Lower leg skin (tissue), 4 donors: ENCODE data around the gene CENPP. TPM values are rescaled to one million over a fixed set of nuclear protein-coding genes. Genes with fewer than 3 reads are reported as not detected.

Experiments
- DNase-seq, 2 donors: peaks; one replicate each; pipeline ENCODE4 v3.0.0-alpha.2; 2019; ENCODE audit warnings: low spot score in 2 of 2
- H3K4me3 ChIP-seq: fragments of 200-600 bp; sonication (generic); 2 replicates; pipeline ENCODE4 v1.5.1; 2017; ENCODE audit warnings: mild to moderate bottlenecking, low read depth; ENCODE audit not compliant: poor library complexity, severe bottlenecking
- CTCF ChIP-seq, 3 donors: fragments of 450-650 bp; IDR thresholded peaks; one replicate each; pipeline ENCODE4 v1.5.1; 2016; ENCODE audit warnings: antibody characterized with exemption in 3 of 3, mild to moderate bottlenecking in 3 of 3, moderate library complexity in 2 of 3
- POLR2A ChIP-seq, 2 donors: fragments of 450-650 bp; IDR thresholded peaks; one replicate each; pipeline ENCODE4 v1.6.1; 2016 to 2017; ENCODE audit warnings: antibody characterized with exemption in 2 of 2, mild to moderate bottlenecking in 1 of 2, moderate library complexity in 1 of 2
- WGBS, 2 donors: methylation state at CpG; one replicate each; pipeline ENCODE4 v1.1.5; 2018; 5-methylcytosine and 5-hydroxymethylcytosine counted together
- intact Hi-C: fragments of 100-400 bp; cut with DNase I; formaldehyde crosslinking; loops from one replicate; pipeline ENCODE4 v1.15.0; 2023; ENCODE audit warnings: low total_unique reads
- total RNA-seq, 4 donors: library from RNA; depleted of rRNA; stranded (reverse); fragments of >200 nt; gene quantifications; one replicate each; pipeline ENCODE4 v1.1.0, GENCODE V29; 2016

Gene CENPP
- total RNA-seq, 4 donors from 2014 or later, result 7.8 to 28.8 (median 12.2) TPM

GRCh38 chr9:92432972-92433548 is 107.3 kb downstream of the CENPP start:
- 65 to 75% methylated on average over 5 of the region's 5 CpGs for WGBS, 2 donors
- DNase-seq, result no peak
- TF ChIP-seq CTCF (IDR thresholded peaks at IDR 0.05), result no peak
- TF ChIP-seq POLR2A (IDR thresholded peaks at IDR 0.05), result no peak
- no peak overlapping the region for H3K4me3 ChIP-seq
- intact Hi-C loops, result no loop called here

- WGBS, 2 donors, result 85 to 92% methylated on average over 1 of the region's 1 CpG
- TF ChIP-seq CTCF (IDR thresholded peaks at IDR 0.05), result no peak
- TF ChIP-seq POLR2A (IDR thresholded peaks at IDR 0.05), result no peak
- no peak overlapping the region for H3K4me3 ChIP-seq
- intact Hi-C loops, result no loop called here
- DNase-seq, result no peak
Measured at GRCh38 chr9:92435263-92435662, 109.5 kb downstream of the CENPP start.

- TF ChIP-seq POLR2A (IDR thresholded peaks at IDR 0.05) (no peak), CTCF (IDR thresholded peaks at IDR 0.05) (no peak)
- intact Hi-C loops, result no loop called here
- 72 to 79% methylated on average over 5 of the region's 5 CpGs for WGBS, 2 donors
- H3K4me3 ChIP-seq, result no peak overlapping the region
- no peak for DNase-seq
Measured at GRCh38 chr9:92438900-92439526, 113.3 kb downstream of the CENPP start.

GRCh38 chr9:92439921-92440750 is 114.4 kb downstream of the CENPP start:
- DNase-seq, result no peak
- 85 to 87% methylated on average over 5 of the region's 5 CpGs for WGBS, 2 donors
- no peak overlapping the region for H3K4me3 ChIP-seq
- TF ChIP-seq CTCF (IDR thresholded peaks at IDR 0.05) (no peak), POLR2A (IDR thresholded peaks at IDR 0.05) (no peak)
- intact Hi-C loops, result no loop called here

- TF ChIP-seq POLR2A (IDR thresholded peaks at IDR 0.05) (no peak), CTCF (IDR thresholded peaks at IDR 0.05) (no peak)
- 86 to 88% methylated on average over 6 of the region's 6 CpGs for WGBS, 2 donors
- intact Hi-C loops, result no loop called here
Measured at GRCh38 chr9:92440751-92441046, 114.9 kb downstream of the CENPP start.

More at GRCh38 chr9:92440751-92441046, 114.9 kb downstream of the CENPP start:
- H3K4me3 ChIP-seq, result no peak overlapping the region
- no peak for DNase-seq
